Neural cell (in vitro differentiated cells): ENCODE results near the gene ACSL6.

Experiments
- CTCF ChIP-seq: fragments of 450-650 bp; IDR thresholded peaks from 2 replicates; pipeline ENCODE4 v1.5.1; 2014; ENCODE audit warnings: antibody characterized with exemption, mild to moderate bottlenecking, moderate library complexity; ENCODE audit not compliant: poor library complexity, severe bottlenecking
- EP300 ChIP-seq: fragments of 450-650 bp; conservative IDR thresholded peaks from 2 replicates; pipeline ENCODE4 v1.6.1; 2014; ENCODE audit warnings: antibody characterized with exemption, mild to moderate bottlenecking, moderate library complexity; ENCODE audit not compliant: poor library complexity, severe bottlenecking
- EZH2 ChIP-seq: fragments of 200-600, 300-800 bp; shearing (Covaris generic), sonication (generic); IDR thresholded peaks from 2 replicates; pipeline ENCODE4 v1.6.1; 2014; ENCODE audit warnings: antibody characterized with exemption, low read length, borderline replicate concordance, mild to moderate bottlenecking; ENCODE audit not compliant: insufficient read depth, poor library complexity, severe bottlenecking
- MXI1 ChIP-seq: fragments of 450-650 bp; conservative IDR thresholded peaks from 2 replicates; pipeline ENCODE4 v1.6.1; 2014; ENCODE audit warnings: antibody characterized with exemption, mild to moderate bottlenecking; ENCODE audit not compliant: poor library complexity, severe bottlenecking
- POLR2AphosphoS5 ChIP-seq: IDR thresholded peaks from 2 replicates; pipeline ENCODE4 v1.6.1; 2012
- RAD21 ChIP-seq: fragments of 450-650 bp; conservative IDR thresholded peaks from 2 replicates; pipeline ENCODE4 v1.6.1; 2014; ENCODE audit warnings: antibody characterized with exemption, mild to moderate bottlenecking, moderate library complexity
- REST ChIP-seq: IDR thresholded peaks from 2 replicates; pipeline ENCODE4 v1.6.1; 2012; ENCODE audit warnings: borderline replicate concordance
- SMC3 ChIP-seq: fragments of 450-650 bp; conservative IDR thresholded peaks from 2 replicates; pipeline ENCODE4 v1.6.1; 2014; ENCODE audit warnings: antibody characterized with exemption, mild to moderate bottlenecking, moderate library complexity; ENCODE audit not compliant: poor library complexity

DNA sequence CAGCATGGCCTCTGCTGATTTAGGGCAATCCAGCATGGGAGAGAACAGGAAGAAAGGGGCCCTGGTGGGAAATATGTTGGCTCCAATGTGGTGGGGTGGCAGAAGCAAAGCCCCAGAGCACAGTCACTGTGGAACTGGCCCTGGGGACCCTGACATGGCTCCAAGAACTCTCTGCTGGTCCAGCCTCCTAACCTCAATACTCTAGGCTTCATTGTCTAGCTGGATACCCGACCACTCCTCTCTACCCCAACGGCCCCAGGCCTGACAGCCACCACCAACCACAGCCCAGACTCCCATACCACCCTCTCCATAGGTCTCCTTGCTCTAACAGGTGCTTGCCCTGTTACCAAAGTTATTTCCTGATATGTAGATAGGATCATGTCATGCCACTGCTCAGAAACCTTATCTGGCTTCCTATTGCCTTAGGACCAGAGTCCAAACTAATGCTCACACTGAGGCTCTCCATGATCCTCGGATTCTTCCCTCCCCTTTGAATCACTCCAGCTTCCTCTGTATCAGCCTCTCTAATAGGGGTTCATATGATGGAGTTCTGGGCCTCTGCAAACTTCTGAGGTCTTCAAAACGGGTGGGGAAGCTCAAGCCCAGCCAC lies 12.9 kb downstream of the ACSL6 start:
- TF ChIP-seq EZH2 (no peak), CTCF (no peak), POLR2AphosphoS5 (no peak), EP300 (no peak), REST (no peak), MXI1 (no peak), RAD21 (no peak), SMC3 (no peak)
